GM18907 (cell line): Measurements from ENCODE around the gene ACKR1.

ENCODE experiments used
- ATAC-seq: cut with Tn5 transposase; IDR thresholded peaks from one replicate; pipeline ENCODE4 v1.9.1; 2021; ENCODE audit warnings: mild to moderate bottlenecking, moderate library complexity; ENCODE audit not compliant: unreplicated experiment

Gene ACKR1

GRCh38 chr1:159187033-159187432 lies 17.6 kb upstream of the ACKR1 start:
- no peak for ATAC-seq

- ATAC-seq = no peak
These were observed 16.9 kb upstream of the ACKR1 start for GRCh38 chr1:159187647-159188374.

GRCh38 chr1:159188375-159188788 lies 16.3 kb upstream of the ACKR1 start:
- peak; percentile 90 for ATAC-seq

DNA sequence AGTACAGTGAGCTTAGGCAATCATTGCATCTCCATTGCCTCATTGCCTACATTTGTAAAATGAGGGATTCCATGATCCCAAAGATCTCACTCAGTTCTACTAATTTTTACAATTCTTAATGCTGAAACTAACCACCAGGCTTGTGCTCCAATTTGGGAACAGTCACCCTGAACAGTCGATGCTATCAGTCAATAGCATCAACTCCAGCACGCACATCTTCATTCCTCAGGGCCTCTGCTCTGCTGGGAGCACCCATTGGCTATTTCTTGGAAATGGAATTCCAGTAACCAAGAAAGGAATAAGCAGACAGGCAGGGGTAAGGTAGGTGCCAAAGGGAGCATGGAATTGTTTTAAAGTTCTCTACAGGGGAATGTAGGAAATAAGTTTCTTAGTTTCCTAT lies 14.2 kb upstream of the ACKR1 start:
- ATAC-seq = no peak

GRCh38 chr1:159196543-159196942 lies 8.1 kb upstream of the ACKR1 start:
- ATAC-seq = no peak

- ATAC-seq = peak; percentile 92
These were observed 6.8 kb upstream of the ACKR1 start for GRCh38 chr1:159197561-159198557.

DNA sequence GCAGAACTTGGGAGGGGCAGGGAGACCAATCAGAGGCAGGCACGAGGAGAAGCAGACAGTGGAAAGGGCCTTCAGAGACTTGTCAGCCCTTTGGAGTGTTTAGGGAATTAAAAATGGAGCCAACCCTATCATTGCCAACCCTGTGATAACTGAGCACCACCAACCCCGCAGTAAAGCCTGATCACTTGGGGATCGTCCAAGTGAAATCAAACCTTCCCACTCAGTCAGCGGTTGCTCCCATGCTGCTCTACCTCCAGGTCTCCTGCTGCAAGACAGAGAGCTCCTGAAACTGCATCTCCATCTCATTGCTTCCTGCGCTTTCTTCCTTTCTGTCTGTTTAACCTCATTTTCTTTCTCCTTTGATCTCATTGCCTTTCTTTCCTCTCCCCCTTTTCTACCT lies 4.8 kb upstream of the ACKR1 start:
- ATAC-seq = no peak

- no peak for ATAC-seq
These were observed 3.9 kb upstream of the ACKR1 start for GRCh38 chr1:159200769-159201168.

- no peak for ATAC-seq
These were observed 3.0 kb upstream of the ACKR1 start for GRCh38 chr1:159201642-159202041.

GRCh38 chr1:159203610-159204009 lies 1.1 kb upstream of the ACKR1 start:
- no peak for ATAC-seq

DNA sequence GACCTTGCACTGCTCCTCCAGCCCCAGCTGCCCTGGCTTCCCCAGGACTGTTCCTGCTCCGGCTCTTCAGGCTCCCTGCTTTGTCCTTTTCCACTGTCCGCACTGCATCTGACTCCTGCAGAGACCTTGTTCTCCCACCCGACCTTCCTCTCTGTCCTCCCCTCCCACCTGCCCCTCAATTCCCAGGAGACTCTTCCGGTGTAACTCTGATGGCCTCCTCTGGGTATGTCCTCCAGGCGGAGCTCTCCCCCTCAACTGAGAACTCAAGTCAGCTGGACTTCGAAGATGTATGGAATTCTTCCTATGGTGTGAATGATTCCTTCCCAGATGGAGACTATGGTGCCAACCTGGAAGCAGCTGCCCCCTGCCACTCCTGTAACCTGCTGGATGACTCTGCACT lies 550 bp downstream of the ACKR1 start:
- ATAC-seq = no peak

DNA sequence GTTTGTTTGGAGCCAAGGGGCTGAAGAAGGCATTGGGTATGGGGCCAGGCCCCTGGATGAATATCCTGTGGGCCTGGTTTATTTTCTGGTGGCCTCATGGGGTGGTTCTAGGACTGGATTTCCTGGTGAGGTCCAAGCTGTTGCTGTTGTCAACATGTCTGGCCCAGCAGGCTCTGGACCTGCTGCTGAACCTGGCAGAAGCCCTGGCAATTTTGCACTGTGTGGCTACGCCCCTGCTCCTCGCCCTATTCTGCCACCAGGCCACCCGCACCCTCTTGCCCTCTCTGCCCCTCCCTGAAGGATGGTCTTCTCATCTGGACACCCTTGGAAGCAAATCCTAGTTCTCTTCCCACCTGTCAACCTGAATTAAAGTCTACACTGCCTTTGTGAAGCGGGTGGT lies 1.4 kb downstream of the ACKR1 start:
- no peak for ATAC-seq

DNA sequence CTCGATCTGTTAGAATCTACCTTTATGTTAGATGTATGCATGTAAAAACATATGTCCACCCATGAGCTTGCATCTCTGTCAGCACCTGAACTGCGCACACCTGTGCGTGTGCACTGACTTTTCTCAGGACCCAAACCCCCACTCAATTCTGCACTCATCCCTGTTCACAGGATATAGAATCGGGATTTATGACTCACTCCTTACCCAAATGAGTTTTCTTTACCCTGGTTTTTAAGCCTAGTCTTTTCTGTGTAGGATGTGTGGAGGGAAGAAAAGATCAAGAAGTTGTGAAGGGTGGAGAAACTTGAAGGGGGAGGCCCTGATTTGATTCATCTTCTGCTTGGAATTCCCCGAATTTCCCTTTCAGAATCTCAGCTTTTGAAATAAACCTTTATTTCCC lies 2.4 kb downstream of the ACKR1 start:
- no peak for ATAC-seq

DNA sequence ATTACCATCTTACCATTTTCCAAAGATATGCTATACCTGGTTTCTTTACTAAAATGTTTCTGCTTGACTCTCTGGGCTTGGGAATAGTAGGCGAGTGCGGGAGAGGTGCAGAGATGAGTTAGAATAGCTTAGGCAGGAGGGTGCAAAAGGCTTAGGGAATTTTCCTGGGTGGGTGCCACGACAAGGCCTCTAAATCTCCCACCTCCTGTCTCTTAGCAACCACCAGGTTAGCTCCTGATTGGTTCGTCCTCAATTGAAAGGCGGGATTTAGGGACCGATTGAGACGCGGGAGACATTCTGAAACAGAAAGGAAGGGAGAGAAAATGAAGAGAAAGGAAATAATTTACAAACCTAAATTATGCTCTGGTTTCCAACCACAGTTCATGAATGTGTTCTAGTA lies 3.1 kb downstream of the ACKR1 start:
- no peak for ATAC-seq

- ATAC-seq = no peak
These were observed 3.6 kb downstream of the ACKR1 start for GRCh38 chr1:159208175-159208825.

GRCh38 chr1:159209061-159209460 lies 4.4 kb downstream of the ACKR1 start:
- ATAC-seq = no peak

DNA sequence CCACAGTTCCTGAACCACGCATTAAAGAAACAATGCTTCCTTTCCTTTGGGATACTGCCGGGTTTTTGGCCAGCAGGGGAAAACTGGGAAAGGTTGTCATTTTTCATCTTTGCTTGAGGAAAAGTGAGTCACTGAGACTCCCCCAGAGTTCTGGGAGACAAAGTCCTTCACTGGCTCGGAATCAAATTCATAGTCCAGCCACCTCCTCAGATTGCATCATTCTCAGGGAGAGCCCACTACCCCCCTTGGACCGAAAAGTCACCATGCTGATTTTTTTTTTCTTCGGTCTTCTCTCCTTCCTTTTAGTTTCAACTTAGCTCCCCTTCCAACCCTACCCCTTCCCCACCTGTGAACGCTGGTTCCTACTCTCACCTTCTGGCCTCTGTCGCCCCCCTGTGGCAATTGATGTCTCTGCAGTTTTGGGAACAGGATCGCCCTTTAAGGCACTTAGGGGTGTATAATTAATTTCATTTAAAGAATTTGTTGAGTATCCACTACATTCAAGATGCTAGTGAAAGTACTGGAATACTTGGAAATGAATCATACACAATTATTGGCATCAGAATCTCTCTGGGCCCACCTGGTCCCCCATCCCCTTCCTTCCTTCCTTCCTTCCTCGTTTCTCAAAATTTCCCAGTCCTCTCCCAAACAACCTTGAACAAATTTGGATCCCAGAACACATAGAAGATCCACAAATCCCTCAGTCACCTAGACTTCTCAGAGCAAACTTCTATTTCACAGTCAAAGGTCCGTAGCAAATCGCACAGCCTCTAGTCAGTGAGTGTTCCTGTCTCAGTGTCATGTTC lies 6.9 kb downstream of the ACKR1 start:
- no peak for ATAC-seq

GRCh38 chr1:159212596-159212995 lies 7.9 kb downstream of the ACKR1 start:
- ATAC-seq = no peak

- peak; percentile 50 for ATAC-seq
These were observed 9.6 kb downstream of the ACKR1 start for GRCh38 chr1:159214149-159214760.
